GM23338 (cell line): ENCODE data around the gene GNG12.

Experiments used
- CREB1 ChIP-seq: fragments of 250-450 bp; sonication (Bioruptor Pico); IDR thresholded peaks from 2 replicates; pipeline ENCODE4 v1.5.0; 2020; ENCODE audit warnings: low read depth, mild to moderate bottlenecking, moderate library complexity
- CTCF ChIP-seq, 2 experiments: fragments of 200-600 bp in 1 of 2; sonication (generic) in 1 of 2; conservative IDR thresholded peaks; 2 replicates each; pipeline versions ENCODE4 v1.5.1 to v1.6.1; 2016 to 2017; ENCODE audit warnings: antibody characterized with exemption in 2 of 2, low read depth in 2 of 2, mild to moderate bottlenecking in 2 of 2, moderate library complexity in 1 of 2
- ETS1 ChIP-seq: IDR thresholded peaks from 2 replicates; pipeline ENCODE4 v1.6.1; 2016; ENCODE audit warnings: antibody characterized with exemption
- EZH2 ChIP-seq: fragments of 200-600 bp; sonication (generic); IDR thresholded peaks from one replicate; pipeline ENCODE4 v1.8.0; 2017; ENCODE audit warnings: antibody characterized with exemption, mild to moderate bottlenecking, low read depth; ENCODE audit not compliant: unreplicated experiment
- EZH2phosphoT487 ChIP-seq: fragments of 200-600 bp; sonication (generic); IDR thresholded peaks from one replicate; pipeline ENCODE4 v1.8.1; 2018; ENCODE audit warnings: antibody characterized with exemption; ENCODE audit not compliant: unreplicated experiment
- JUNB ChIP-seq: IDR thresholded peaks from one replicate; pipeline ENCODE4 v1.6.1; 2016; ENCODE audit warnings: antibody characterized with exemption; ENCODE audit not compliant: unreplicated experiment
- NANOG ChIP-seq: IDR thresholded peaks from 2 replicates; pipeline ENCODE4 v1.6.1; 2016; ENCODE audit warnings: antibody characterized with exemption, borderline replicate concordance
- POLR2AphosphoS5 ChIP-seq: IDR thresholded peaks from 2 replicates; pipeline ENCODE4 v1.6.1; 2016; ENCODE audit warnings: antibody characterized with exemption, low read depth
- REST ChIP-seq: IDR thresholded peaks from one replicate; pipeline ENCODE4 v1.6.1; 2018; ENCODE audit warnings: antibody characterized with exemption; ENCODE audit not compliant: unreplicated experiment
- STAT1 ChIP-seq: IDR thresholded peaks from one replicate; pipeline ENCODE4 v1.6.1; 2016; ENCODE audit warnings: antibody characterized with exemption; ENCODE audit not compliant: unreplicated experiment
- ZNF114 ChIP-seq: fragments of 250-450 bp; sonication (Bioruptor Pico); IDR thresholded peaks from 2 replicates; pipeline ENCODE4 v1.5.0; 2020; ENCODE audit warnings: mild to moderate bottlenecking, moderate library complexity
- ZNF331 ChIP-seq: fragments of 250-450 bp; sonication (Bioruptor Pico); IDR thresholded peaks from 2 replicates; pipeline ENCODE4 v1.5.0; 2020; ENCODE audit warnings: low read depth, mild to moderate bottlenecking, moderate library complexity

- TF ChIP-seq CTCF (conservative IDR thresholded peaks at IDR 0.05; ENCODE audit: low read depth in 2 of 2): no peak
- TF ChIP-seq REST: no peak
- no peak for TF ChIP-seq JUNB
- no peak for TF ChIP-seq POLR2AphosphoS5
- no peak for TF ChIP-seq EZH2phosphoT487
- TF ChIP-seq EZH2: no peak
- no peak for TF ChIP-seq CREB1 (CRISPR knock-in tag)
- TF ChIP-seq ZNF331 (CRISPR knock-in tag): no peak
- no peak for TF ChIP-seq STAT1
- no peak for TF ChIP-seq NANOG
- TF ChIP-seq ZNF114 (CRISPR knock-in tag): no peak
- TF ChIP-seq ETS1: no peak
These were observed 15.1 kb downstream of the GNG12 start for GRCh38 chr1:67818162-67818561.
